Stimulated activated CD8-positive, alpha-beta memory T cell treated with anti-CD3 and anti-CD28 coated beads, Interleukin-15, amount 100 ng/mL, for 24 hours (primary cell): Measurements from ENCODE around the gene SPOCK2.
"Not testable (repeated sequence)": the region's sequence is repeated elsewhere in the genome, so short reads cannot be mapped to it uniquely, and the experiment has no call there.

Source experiments
- DNase-seq: peaks from one replicate; pipeline ENCODE4 v3.0.0-alpha.2; 2020; ENCODE audit warnings: low read depth

Gene SPOCK2

DNA sequence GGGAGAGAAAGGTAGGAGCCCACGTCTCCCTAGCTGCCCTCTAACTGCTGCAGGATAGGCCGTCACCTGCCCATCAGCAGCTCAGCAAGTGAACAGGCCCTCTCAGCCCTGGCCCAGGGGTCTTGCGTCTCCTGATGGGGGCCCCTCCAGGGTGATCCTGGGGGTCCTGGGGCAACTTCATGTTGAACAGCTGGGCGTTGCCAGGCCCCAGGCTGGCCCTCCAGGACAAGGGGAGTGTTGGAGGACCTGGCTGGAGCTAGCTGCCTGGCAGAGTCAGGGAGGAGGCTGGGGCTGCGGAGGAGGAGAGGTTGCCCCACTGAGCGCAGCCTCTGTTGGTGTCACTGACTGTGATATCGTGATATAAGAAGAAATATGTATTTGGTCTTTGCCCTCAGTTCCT is 34.7 kb downstream of the SPOCK2 start:
- no peak for DNase-seq

DNA sequence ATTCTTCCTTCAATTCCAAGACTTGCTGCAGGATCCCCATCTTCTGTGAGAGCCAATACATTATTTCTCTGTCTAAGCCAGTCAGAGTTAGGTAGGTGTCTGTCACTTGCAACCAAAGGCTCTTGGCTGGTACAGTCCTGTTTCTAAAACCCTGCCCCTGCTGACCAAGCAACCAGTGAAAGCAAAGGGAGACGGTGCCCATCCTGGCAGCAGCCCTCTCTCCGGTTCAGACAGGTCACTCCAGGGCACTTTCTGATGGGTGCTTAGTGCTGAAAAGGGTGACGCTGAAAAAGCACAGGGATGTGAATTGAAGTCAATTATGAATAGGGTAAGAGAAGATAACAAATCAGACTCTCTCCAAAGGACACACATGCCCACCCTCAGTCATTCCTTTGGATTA is 37.5 kb downstream of the SPOCK2 start:
- DNase-seq = no peak

DNA sequence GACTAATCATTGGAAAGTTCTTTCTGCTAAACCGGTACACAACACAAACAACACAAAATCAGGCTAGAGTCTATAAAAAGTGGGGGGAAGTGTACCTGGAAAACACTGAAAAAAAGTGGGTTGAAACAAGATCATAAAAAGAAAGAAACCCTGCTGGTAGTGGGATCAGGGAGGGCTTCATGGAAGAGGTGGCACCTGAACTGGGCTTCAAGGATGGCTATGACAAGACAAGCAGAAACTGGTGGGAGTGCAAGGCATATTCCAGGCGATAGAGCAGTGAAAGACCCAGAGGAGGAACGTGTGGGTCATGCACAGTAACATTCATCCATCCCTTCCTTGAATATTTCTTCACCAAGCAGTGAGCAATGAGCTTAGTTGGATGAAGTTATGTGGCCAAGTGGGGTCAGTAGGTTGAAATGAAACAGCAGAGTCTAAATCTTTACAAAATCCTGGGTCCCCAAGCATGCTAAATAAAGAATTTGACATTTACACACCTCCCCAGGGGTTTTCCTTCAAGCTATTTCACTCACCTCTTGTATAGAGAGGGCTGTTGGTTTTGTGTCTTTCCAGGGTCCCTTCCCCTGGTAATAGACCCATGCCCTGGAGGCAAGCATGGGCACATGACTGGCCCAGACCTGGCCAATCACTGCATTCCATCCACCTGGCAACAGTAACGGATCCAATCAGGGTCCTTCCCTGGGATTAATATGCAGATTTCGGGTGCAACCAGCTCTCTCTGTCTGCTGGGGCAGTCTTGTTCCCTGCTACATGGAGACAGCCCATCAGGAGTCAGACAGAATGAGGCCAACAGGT is 38.2 kb downstream of the SPOCK2 start:
- DNase-seq = no peak

DNA sequence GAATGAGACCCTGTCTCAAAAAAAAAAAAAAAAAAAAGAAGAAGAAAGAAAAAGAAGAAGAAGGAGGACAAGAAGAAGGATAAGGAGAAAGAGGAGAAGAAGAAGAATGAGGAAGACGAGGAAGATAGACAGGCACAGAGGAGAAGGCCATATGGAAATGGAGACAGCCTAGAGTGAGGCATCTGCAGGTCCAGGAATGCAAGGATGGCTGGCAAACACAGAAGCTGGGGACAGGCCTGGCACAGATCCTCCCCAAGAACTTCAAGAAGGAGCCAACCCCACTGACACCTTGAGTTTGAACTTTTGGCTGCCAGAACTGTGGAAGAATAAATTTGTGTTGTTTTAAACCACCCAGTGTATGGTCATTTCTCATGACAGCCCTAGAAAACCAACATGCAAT is 38.9 kb downstream of the SPOCK2 start:
- DNase-seq = no peak

DNA sequence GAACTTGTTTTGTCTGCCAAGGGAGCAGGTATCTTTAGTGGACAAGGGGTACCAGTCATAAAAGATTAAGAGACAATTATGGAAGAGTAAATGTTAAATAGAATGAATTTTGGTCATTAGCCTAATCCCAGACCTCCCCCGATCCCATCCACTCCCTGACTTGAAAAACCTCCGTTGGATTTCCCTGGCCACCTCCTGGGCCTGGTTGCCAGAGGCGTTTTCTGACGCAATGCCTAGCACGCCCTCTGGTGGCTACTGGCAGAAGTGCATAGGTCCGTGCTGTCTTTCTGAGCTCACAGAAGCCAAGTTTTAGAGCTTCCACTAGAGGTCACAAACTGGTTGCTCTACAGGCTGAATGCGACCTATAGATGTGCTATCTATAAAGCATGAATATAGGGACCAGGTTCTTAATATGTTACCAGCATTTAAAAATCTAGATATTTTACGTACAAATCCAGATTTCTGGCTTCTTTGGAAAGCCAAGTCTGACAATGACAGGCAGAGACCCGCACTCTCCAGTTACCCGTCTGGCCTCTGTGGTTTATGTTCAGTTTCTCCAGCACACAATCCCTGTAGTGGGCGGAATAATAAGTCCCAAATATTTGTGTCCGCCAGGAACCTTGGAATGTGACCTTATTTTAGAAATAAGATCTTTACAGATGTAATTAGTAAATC is 39.8 kb downstream of the SPOCK2 start:
- DNase-seq = peak; percentile 82

DNA sequence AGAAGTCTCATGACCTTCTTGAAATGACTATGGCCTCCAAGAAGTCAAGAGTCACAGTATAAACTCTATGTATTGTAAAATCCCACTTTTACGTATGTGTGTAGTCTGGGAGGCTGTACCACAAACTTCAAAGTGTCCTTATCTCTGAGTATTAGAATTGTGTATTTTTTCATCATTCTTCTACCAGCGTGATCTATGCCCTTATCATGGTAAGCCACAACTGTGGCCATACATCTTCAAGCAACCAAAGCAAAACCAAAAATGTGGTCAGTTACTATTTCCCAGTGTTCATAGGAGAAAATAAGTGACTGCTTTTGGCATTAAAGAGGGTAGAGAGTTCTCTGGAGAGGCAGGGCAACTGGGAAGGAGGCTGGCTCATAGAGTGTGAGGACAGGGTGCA is 42.8 kb downstream of the SPOCK2 start:
- no peak for DNase-seq

DNA sequence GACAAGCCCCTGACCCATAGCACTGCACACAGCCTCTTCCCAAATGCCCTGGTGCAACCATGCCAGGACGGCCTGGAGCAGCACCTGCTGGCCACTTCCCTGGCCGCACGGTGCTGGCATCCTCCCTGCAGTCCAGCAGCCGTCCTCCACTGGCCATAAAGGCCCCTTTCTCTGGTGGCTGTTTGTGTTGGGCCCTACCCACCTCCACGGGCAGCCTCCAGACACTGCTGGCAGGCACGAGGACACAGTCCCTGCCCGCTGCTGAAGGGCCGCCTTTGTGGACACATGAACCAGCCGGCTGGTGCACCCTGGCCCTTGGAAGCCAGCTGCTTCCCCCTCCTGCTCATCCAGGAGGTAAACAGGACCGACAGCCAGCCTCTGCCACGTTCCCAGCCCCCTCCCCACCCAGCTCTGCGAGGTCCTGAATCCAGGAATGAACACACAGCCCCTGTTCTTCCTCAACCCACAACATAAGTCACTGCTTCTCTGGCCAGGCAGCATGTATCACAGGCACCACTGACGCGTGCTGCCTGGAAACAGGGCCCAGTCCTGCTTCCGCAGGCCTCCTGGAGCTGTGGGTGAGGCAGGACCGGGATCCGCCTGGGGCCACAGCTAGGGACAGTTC is 43.8 kb downstream of the SPOCK2 start:
- no peak for DNase-seq

DNA sequence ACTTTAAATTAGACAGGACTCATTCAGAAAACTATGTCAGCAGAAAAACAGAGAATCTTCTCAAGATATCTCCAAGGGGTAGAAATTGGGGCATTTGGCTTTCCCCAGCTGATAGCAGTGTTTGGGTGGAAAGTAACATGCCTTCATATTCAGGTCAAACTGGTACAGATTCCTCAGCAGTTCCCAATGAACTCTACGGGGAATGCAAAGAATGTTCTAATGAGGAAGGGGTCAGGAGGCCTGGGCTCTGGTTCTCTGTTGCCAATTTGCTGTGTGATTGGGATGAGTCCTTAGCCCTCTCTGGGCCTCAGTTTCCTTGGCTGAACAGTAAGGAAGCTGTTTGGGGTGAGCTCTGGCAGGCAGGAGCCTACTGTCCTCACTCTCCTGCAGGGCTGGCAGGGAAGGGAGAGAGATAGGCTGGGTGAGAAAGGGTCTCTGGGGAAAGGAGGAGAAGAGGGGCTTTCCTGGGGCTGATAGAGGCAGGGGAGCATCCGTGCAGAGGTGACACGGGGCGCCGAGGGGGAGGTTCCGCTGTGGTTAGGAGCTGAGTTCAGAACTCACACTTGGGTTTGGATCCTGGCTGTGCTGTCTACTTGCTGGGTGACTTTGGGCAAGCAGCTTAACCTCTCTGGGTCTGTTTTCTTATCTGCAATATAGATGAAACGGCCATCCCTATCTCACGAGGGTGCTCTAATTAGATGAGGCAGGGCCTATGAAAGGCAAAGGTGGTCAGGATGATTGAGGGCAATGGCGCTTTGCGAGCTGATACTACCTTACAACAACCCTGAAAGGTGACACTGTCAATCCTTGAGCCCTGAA is 45.1 kb downstream of the SPOCK2 start:
- DNase-seq = no peak

DNA sequence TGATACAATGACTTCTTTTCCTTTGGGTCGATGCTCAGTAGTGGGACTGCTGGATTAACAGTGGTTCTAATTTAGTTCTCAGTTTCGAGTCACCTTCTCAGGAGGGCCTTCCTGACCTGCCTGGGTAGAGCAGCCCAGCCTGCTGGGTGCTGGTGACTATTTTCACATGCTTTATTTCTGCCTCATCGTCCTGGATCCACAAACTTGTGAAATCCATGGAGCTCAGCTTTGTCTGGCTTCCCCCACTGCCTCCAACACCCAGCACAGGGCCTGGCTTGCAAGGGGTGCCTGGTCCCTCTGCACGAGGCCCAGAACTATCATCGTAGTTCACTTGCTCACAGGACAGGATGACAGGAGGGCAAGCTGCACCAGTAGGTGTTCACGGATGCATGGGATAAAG is 46.9 kb downstream of the SPOCK2 start:
- no peak for DNase-seq

DNA sequence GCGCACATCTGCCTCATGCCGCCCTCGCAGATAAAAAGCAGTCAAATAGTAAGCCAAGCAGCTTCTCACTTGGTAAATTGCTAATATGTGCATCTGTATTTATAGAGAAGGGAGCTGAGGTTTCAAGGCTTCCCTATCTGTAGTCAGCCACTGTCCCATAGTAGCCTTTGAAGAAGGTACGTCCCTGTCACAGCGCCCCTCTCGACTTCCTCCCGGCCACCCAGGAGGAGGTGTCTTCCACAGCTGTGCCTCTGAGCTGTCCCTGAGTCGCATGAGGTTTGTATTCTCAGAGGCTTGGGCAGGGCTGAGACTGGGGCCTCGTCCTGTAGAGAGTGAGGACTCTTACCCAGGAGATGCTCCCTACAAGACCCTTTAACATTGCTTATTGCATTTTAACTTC is 49.0 kb downstream of the SPOCK2 start:
- DNase-seq = no peak

DNA sequence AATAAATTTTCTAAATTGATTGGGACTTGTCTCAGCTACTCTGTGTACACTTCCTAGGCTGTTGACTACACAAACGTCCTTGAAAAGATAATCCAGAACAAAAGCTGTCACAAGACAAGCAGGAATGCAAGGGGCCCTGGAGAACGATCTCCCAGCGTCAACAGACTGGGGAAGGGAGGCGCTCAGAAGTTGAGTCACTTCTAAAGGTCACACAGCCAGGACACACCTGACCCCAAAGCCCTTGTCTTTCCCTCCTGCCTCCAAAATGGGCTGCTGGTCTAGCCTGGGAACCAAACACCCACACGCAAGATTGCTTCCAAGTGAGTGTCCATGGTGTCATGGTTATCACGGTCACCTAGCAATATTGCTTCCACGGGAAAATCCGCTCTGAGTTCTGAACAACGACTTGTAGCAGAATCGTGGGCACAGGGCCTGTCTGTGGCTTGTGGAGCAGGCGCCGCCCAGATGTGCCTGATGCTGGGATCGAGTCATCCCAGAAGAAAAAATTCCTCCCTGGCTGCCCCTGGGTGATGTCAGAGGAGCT is 49.8 kb downstream of the SPOCK2 start:
- no peak for DNase-seq

DNA sequence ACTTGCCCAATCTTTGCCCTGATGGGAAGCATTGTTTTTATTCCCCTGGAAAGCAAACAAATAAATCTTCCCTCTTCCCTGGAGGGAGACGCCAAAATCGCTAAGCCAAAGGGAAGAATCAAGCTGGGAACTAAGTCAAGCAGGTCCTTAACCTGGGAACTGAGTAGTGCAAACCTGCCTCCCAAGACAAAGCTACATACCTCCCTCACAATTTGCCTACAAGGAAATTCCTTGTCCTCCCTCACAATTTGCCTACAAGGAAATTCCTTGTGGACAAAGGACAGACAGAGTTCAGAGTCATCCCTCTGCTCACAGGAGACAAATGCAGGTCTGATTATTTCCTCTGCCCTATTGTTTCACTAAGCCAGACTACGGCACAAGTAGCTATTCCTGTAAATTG is 50.5 kb downstream of the SPOCK2 start:
- DNase-seq = no peak

DNA sequence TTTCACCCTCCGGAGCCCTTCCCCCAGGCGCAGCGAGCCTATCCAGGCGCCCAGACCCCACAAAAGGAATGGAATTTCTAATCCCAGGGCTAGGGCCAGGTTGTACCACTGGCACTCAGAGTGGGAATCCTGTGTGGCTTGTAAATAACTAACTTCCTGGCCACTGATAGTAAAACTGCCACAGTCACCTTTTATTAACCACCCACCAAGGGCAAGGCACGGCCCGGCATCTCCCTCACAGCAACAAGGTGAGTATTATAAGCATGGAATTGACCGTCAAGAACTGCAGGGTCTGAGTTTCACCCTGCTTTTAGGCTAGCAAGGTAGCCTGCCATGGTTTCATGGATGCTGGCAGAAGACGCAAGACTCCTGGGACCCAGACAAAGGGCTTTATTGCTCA is 51.1 kb downstream of the SPOCK2 start:
- no peak for DNase-seq

DNA sequence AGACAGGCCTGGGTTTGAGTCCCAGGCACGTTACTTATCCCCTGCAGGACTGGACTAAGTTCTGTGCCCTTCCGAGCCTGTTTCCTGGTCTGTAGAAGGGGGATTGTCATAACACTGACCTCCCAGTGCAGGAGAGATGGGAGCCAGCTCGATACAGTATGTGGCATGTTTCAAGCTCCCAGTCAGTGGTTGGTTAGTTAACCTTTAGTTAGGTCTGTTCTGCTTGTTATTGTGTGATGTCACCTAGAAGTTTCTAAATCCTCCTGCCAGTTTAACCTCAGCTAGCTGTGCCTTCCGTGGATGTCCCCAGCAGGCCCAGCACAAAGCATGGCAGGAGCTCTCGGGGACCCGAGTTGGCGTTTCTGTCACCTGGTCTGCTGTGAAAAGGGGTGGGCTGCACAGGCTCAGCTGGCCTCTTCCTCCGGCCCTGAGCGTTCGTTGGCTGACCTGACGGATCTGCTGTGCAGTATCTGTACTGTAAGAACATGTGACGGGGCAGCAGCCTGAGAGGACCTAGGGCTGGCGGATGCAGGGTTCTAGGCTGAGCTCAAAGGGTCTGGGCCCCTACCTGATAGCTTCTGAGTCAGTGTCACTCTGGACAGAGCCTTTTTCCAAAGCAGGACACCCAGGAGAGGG is 53.0 kb downstream of the SPOCK2 start:
- DNase-seq = no peak

DNA sequence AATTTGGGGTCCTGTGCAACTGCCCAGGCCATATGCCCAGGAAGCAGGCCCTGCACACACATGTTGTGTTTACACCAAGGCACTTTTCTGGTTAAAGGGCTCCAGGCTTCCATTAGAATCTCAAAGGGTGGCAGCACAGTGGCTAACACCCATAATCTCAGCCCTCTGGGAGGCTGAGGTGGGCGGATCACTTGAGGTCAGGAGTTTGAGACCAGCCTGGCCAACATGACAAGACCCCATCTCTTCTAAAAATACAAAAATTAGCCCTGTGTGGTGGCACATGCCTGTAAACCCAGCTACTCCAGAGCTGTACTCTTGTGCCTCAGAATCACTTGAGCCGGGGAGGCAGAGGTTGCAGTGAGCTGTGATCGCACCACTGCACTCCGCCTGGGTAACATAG is 53.6 kb downstream of the SPOCK2 start:
- no peak for DNase-seq

DNA sequence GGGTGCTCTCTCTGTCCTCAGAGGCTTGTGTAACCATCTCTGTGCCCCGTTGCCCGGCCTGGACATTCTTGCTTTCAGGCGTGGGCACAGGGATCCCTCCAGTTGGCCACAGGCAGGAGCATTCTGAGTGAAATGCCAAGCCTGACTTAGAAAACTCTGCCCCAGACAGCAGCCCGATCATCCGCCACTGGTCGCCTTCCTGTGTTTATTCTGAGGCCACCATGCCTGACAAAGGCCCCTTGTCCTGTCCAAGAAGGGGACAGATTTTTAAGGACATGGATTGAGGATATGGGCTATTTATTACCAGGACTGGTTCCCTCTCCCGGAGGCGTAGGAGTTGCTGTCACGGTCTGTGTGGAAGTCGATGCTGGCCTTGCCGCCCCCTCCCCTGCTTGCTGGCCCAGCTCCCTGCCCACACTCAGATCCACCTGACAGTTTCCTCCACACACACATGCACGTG is 54.3 kb downstream of the SPOCK2 start:
- no peak for DNase-seq

DNA sequence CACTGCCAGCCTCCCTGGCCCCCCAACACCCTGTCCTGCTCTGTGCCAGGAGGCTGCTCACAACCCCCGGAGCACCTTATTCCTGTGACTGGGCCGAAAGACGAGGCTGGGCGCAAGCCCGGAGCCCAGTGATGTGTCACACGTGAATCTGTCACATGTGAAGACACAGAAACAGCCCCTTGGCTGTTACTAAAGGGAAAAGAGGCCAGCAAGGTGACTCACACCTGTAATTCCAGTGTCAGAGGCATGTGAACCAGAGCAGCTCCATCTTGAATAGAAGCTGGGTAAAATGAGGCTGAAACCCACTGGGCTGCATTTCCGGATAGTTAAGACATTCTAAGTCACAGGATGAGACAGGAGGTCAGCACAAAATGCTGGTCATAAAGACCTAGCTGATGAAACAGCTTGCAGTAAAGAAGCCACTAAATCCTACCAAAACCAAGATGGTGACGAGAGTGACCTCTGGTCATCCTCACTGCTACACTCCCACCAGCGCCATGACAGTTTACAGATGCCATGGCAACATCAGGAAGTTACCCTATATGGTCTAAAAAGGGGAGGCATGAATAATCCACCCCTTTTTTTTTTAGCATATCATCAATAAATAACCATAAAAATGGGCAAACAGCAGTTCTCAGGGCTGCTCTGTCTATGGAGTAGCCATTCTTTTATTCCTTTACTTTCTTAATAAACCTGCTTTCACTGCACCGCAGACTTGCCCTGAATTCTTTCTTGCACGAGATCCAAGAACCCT is 55.8 kb downstream of the SPOCK2 start:
- DNase-seq = not testable (repeated sequence)

DNA sequence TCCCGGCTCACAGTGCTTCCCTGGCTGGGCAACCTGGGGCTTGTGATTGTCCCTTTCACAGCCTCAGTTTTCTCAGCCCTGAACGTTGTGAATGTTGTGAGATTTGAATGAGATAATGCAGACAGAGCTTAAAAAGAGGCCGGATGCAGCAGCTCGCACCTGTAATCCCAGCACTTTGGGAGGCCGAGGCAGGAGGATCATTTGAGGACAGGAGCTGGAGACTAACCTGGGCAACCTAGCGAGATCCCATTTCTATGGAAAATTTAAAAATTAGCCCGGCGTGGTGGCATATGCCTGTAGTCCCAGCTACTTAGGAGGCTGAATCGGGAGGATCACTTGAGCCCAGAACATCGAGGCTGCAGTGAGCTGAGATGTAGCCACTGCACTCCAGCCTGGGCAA is 56.6 kb downstream of the SPOCK2 start:
- no peak for DNase-seq

DNA sequence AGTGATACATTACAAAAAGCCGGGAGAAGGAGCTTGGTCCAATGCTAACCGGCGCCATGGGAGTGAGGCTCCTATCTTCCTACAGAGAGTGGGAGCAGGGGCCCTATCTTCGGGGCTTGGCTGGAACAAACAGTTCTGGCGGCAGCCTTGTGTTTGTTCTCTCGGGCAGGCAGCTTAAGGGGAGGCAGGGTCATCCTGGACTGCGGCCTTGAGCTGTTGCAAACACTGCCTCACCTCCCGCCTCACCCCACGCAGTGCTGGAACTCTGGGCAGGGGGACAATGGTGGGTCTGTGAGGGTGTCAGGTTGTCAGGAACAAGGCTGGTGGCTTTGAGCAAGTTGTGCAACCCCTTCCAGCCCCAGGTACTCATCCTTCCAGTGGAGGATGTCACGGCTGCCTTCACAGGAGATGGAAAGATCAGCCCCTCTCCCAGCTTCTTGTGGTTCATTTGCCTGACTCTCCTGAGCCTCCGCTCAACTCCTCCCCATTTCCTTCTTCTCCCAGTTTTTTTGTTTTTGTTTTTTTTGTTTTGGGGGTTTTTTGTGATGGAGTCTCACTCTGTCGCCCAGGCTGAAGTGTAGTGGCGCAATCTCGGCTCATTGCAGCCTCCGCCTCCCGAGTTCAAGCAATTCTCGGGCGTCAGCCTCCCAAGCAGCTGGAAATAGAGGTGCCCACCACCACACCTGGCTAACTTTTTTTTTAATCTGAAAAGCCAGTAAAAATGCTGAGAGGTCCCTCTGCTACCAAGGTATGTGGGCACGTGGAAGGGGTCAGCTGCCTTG is 57.4 kb downstream of the SPOCK2 start:
- DNase-seq = no peak

DNA sequence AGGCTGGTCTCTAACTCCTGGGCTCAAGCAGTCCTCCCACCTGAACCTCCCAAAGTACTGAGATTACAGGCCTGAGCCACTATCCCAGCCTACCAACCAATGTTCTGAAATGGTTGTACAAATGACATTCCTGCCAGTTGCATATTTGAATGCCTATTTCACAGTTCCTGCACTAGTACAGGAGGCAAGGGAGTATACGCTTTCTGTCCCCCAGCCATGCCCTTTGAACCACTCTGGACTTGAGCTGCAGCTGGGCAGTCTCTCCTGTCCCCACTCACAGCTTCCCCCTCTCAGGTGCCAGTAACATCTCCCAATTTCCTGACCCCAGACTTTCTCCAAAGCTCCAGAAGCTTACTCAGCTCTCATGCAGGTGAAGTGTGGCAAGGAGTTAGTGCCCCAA is 58.9 kb downstream of the SPOCK2 start:
- DNase-seq = no peak
